Stomach (tissue), 4 donors: ENCODE measurements around the gene HSPA4.

Source experiments
- CTCF ChIP-seq, 7 experiments: fragments of 450-650 bp in 4 of 7; fragments of 200-600 bp in 3 of 7; sonication (generic) in 3 of 7; IDR thresholded peaks; one replicate each; pipeline ENCODE4 v1.5.1; 2016 to 2019; ENCODE audit warnings: antibody characterized with exemption in 7 of 7, control low read depth in 2 of 7, mild to moderate bottlenecking in 1 of 7
- EP300 ChIP-seq: sonication (generic); formaldehyde crosslinking; IDR thresholded peaks from one replicate; pipeline ENCODE4 v1.6.1; 2017; ENCODE audit warnings: antibody characterized with exemption
- POLR2A ChIP-seq, 4 donors: fragments of 450-650 bp; IDR thresholded peaks; one replicate each; pipeline ENCODE4 v1.6.1; 2016; ENCODE audit warnings: antibody characterized with exemption in 4 of 4, control low read depth in 2 of 4, mild to moderate bottlenecking in 1 of 4, moderate library complexity in 1 of 4
- POLR2AphosphoS5 ChIP-seq, 3 donors: sonication (generic); formaldehyde crosslinking; IDR thresholded peaks; one replicate each; pipeline ENCODE4 v1.6.1; 2016; ENCODE audit warnings: antibody characterized with exemption in 3 of 3

- no peak for TF ChIP-seq POLR2A (IDR thresholded peaks at IDR 0.05)
- TF ChIP-seq CTCF (IDR thresholded peaks at IDR 0.05), result no peak
- TF ChIP-seq EP300, result no peak
- TF ChIP-seq POLR2AphosphoS5 (IDR thresholded peaks at IDR 0.05), result no peak
Observed at GRCh38 chr5:133116601-133117000, 64.8 kb downstream of the HSPA4 start.
